ENCODE data around the gene RSAD2. TPM values are rescaled to one million over a fixed set of nuclear protein-coding genes. Genes with fewer than 3 reads are reported as not detected.
A peak's percentile ranks its signal among the peaks of the same experiment; 100 is the strongest.

The RSAD2 gene
- total and polyA plus RNA-seq, 9 of the 15 experiments (the other 6 are each of a cell fraction or from before 2014, with no cell fraction given) = 0.15 to 1.4 (median 0.28) TPM

GRCh38 chr2:6893876-6894482 is 16.4 kb downstream of the RSAD2 start (continued):
- peak; percentile 72 for TF ChIP-seq TFAP4 (CRISPR knock-in tag; IDR thresholded peaks at IDR 0.05; ENCODE audit: borderline replicate concordance)
- peak; percentile 80; the same call in 1 of the 2 replicates for TF ChIP-seq KLF6 (CRISPR knock-in tag; IDR thresholded peaks at IDR 0.05; ENCODE audit: borderline replicate concordance)
- TF ChIP-seq ZNF589 (CRISPR knock-in tag; IDR thresholded peaks at IDR 0.05; ENCODE audit: low read depth) = peak; percentile 98
- peak; percentile 94 for TF ChIP-seq CXXC5 (CRISPR knock-in tag; IDR thresholded peaks at IDR 0.05)
- no peak for TF ChIP-seq RBM25 (IDR thresholded peaks at IDR 0.05; ENCODE audit: low read depth, low read length, severe bottlenecking)
- no peak for TF ChIP-seq CHCHD3 (CRISPR knock-in tag; IDR thresholded peaks at IDR 0.05)
- TF ChIP-seq GTF2E2 (tag; IDR thresholded peaks at IDR 0.05) = no peak
- peak; percentile 74 for TF ChIP-seq MYC (IDR thresholded peaks at IDR 0.05; ENCODE audit: low read depth, low read length)
- no peak for TF ChIP-seq MYC (CRISPR knock-in tag; IDR thresholded peaks at IDR 0.05; ENCODE audit: borderline replicate concordance, low read depth)
- TF ChIP-seq KAT7 (CRISPR knock-in tag; IDR thresholded peaks at IDR 0.05; ENCODE audit: borderline replicate concordance) = no peak
- TF ChIP-seq ZNF431 (CRISPR knock-in tag; IDR thresholded peaks at IDR 0.05) = peak; percentile 79
- peak; percentile 39; the same call in 1 of the 2 replicates for TF ChIP-seq MAFF (IDR thresholded peaks at IDR 0.05; ENCODE audit: low read length)
- no peak for TF ChIP-seq IRF1 (CRISPR knock-in tag; IDR thresholded peaks at IDR 0.05; ENCODE audit: borderline replicate concordance)
- peak; percentile 85; the same call in 1 of the 2 replicates for TF ChIP-seq ILF3 (IDR thresholded peaks at IDR 0.05; ENCODE audit: borderline replicate concordance)
- no peak for TF ChIP-seq ZNF165 (CRISPR knock-in tag; IDR thresholded peaks at IDR 0.05; ENCODE audit: borderline replicate concordance)
- TF ChIP-seq CBX5 (IDR thresholded peaks at IDR 0.05; ENCODE audit: borderline replicate concordance, low read depth) = peak; percentile 74; the same call in 1 of the 2 replicates
- TF ChIP-seq PPARD (CRISPR knock-in tag; IDR thresholded peaks at IDR 0.05) = no peak
- TF ChIP-seq ZNF76 (CRISPR knock-in tag; IDR thresholded peaks at IDR 0.05; ENCODE audit: borderline replicate concordance) = peak; percentile 87; the same call in 1 of the 2 replicates
- TF ChIP-seq IFI16 (CRISPR knock-in tag; IDR thresholded peaks at IDR 0.05) = no peak
- peak; percentile 100 for TF ChIP-seq POLR2AphosphoS5 (IDR thresholded peaks at IDR 0.05; ENCODE audit: control insufficient read depth, insufficient read depth, low read depth, low read length)
- TF ChIP-seq ZNF121 (CRISPR knock-in tag; conservative IDR thresholded peaks at IDR 0.05) = no peak
- TF ChIP-seq KHSRP (IDR thresholded peaks at IDR 0.05) = peak; percentile 95
- 0 out of 2 replicates have a peak, but pooled peaks have one; percentile 17 for TF ChIP-seq MIER1 (IDR thresholded peaks at IDR 0.05; ENCODE audit: low read depth)
